HFF-Myc (cell line): ENCODE data around the gene BMP2K.

Experiments used
- DNase-seq: peaks from one replicate; pipeline ENCODE4 v3.0.0-alpha.2; 2011; ENCODE audit warnings: low read depth; ENCODE audit errors: extremely low read depth
- H3K4me3 ChIP-seq: replicated peaks from 2 replicates; pipeline ENCODE4 v1.5.1; 2011; ENCODE audit warnings: low read depth, mild to moderate bottlenecking, control low read depth, low read length
- CTCF ChIP-seq: IDR thresholded peaks from 2 replicates; pipeline ENCODE4 v1.5.1; 2012; ENCODE audit warnings: mild to moderate bottlenecking, low read depth, low read length, control low read depth; ENCODE audit errors: missing control alignments

The BMP2K gene

GRCh38 chr4:78737973-78738372 lies 38.2 kb upstream of the BMP2K start:
- TF ChIP-seq CTCF, result no peak
- no peak for DNase-seq
- no peak overlapping the region for H3K4me3 ChIP-seq

GRCh38 chr4:78742300-78742699 lies 33.9 kb upstream of the BMP2K start:
- no peak for DNase-seq
- TF ChIP-seq CTCF, result no peak
- no peak overlapping the region for H3K4me3 ChIP-seq

GRCh38 chr4:78747475-78747922 lies 28.7 kb upstream of the BMP2K start:
- H3K4me3 ChIP-seq, result no peak overlapping the region
- DNase-seq, result peak; percentile 41
- TF ChIP-seq CTCF, result no peak

GRCh38 chr4:78748381-78748780 lies 27.8 kb upstream of the BMP2K start:
- no peak for TF ChIP-seq CTCF
- H3K4me3 ChIP-seq, result no peak overlapping the region
- no peak for DNase-seq

- no peak for TF ChIP-seq CTCF
- no peak overlapping the region for H3K4me3 ChIP-seq
- no peak for DNase-seq
These were observed 26.7 kb upstream of the BMP2K start for GRCh38 chr4:78749258-78749971.

GRCh38 chr4:78749972-78750727 lies 26.0 kb upstream of the BMP2K start:
- H3K4me3 ChIP-seq, result no peak overlapping the region
- no peak for TF ChIP-seq CTCF
- DNase-seq, result no peak
